Measurements from ENCODE around the gene ENTPD2. TPM values are rescaled to one million over a fixed set of nuclear protein-coding genes. Genes with fewer than 3 reads are reported as not detected.

Gene ENTPD2
- total RNA-seq, 1 experiment from 2014 or later: 4.0 TPM

- H3K27ac ChIP-seq (ENCODE audit: insufficient read length, low read depth, low read length): no peak overlapping the region
- no peak overlapping the region for H3K18ac ChIP-seq (ENCODE audit: insufficient read length, low read depth, low read length)
- no CpG with 5 or more reads among the region's 36 CpGs for WGBS (ENCODE audit: extremely low coverage, insufficient read length, low lambda C conversion rate)
- H3K4me1 ChIP-seq (ENCODE audit: insufficient read depth, low read length): no peaks in the 10 kb centered on the region
- H3K23ac ChIP-seq (ENCODE audit: insufficient read length, low read depth, low read length): no peak overlapping the region
- H3K4ac ChIP-seq (ENCODE audit: low read depth, low read length): no peak overlapping the region
- H4K91ac ChIP-seq (ENCODE audit: insufficient read length, low read depth, low read length): no peak overlapping the region
- no peak overlapping the region for H2AFZ ChIP-seq (ENCODE audit: low read length)
- Mint-ChIP-seq H3K27me3 (ENCODE audit: low read depth) (no peaks in the 10 kb centered on the region; the same call in 1 of the 2 replicates), H3K27ac (no peak overlapping the region), H3K4me1 (no peaks in the 10 kb centered on the region; a peak in 1 of 4 replicates), H3K4me3 (no peak overlapping the region), H3K36me3 (ENCODE audit: insufficient read depth in 1 of 3, low read depth in 3 of 3) (peaks cover 4 to 13% (median 8%) of the 10 kb centered on the region in 3 experiments; a peak in 5 of 7 replicates), H3K9me3 (no peaks in the 10 kb centered on the region)
- no peaks in the 10 kb centered on the region for H3K27me3 ChIP-seq (ENCODE audit: insufficient read depth, low read length)
- H4K5ac ChIP-seq (ENCODE audit: insufficient read length, low read depth, low read length): no peak overlapping the region
- H3K14ac ChIP-seq (ENCODE audit: insufficient read depth, low read length): no peak overlapping the region
- H4K8ac ChIP-seq (replicated peaks; ENCODE audit: insufficient read length, low read depth, low read length): no peak overlapping the region
- H3K9me3 ChIP-seq (ENCODE audit: control insufficient read depth, low read depth, low read length): no peaks in the 10 kb centered on the region
- H3K4me2 ChIP-seq (ENCODE audit: insufficient read depth, insufficient read length, low read length): no peak overlapping the region
- no peak overlapping the region for H2BK5ac ChIP-seq (ENCODE audit: insufficient read length, low read length)
- TF ChIP-seq CTCF (conservative IDR thresholded peaks at IDR 0.05): no peak
- H2AK5ac ChIP-seq (ENCODE audit: insufficient read length, low read length): no peak overlapping the region
- no peak overlapping the region for H2BK120ac ChIP-seq (ENCODE audit: low read depth, low read length, poor library complexity, severe bottlenecking)
- H3T11ph ChIP-seq (ENCODE audit: low read length): no peak overlapping the region
- no peak overlapping the region for H2BK20ac ChIP-seq (ENCODE audit: low read depth, low read length, poor library complexity, severe bottlenecking)
- H3K56ac ChIP-seq (ENCODE audit: insufficient read length, low read depth, low read length): no peak overlapping the region
- H3K23me2 ChIP-seq (ENCODE audit: insufficient read length, low read depth, low read length, poor library complexity, severe bottlenecking): no peaks in the 10 kb centered on the region
- no peaks in the 10 kb centered on the region for H3K79me1 ChIP-seq (ENCODE audit: insufficient read depth, low read depth, low read length, poor library complexity, severe bottlenecking)
- no peak overlapping the region for H2BK12ac ChIP-seq (ENCODE audit: insufficient read length, low read depth, low read length)
- no peaks in the 10 kb centered on the region for H3K79me2 ChIP-seq (ENCODE audit: insufficient read depth, low read length)
- peaks cover 2% of the 10 kb centered on the region for H4K20me1 ChIP-seq (ENCODE audit: control insufficient read depth, insufficient read depth, insufficient read length)
- H2BK15ac ChIP-seq (ENCODE audit: low read depth, low read length): no peak overlapping the region
- H3K9ac ChIP-seq (ENCODE audit: extremely low read depth, insufficient read length, low read length): no peak overlapping the region
- DNase-seq: no peak
Measured at GRCh38 chr9:137014776-137015539, 38.9 kb downstream of the ENTPD2 start.

All from H9 (cell line).